Endothelial cell of umbilical vein (primary cell): Measurements from ENCODE around the gene KLHL41. TPM values are rescaled to one million over a fixed set of nuclear protein-coding genes. Genes with fewer than 3 reads are reported as not detected.

ENCODE experiments used
- BruUV-seq: library from RNA; stranded (reverse); fragments of 400-500 nt; replicated peaks from 2 replicates; lab custom pipeline; 2021; lab: Mats Ljungman, UMichigan
- CTCF ChIA-PET: fragments of 300-600, 350-600 bp; sonication (Branson Sonifier 250); formaldehyde crosslinking; loops from one replicate; lab custom pipeline; 2021; ENCODE audit warnings: antibody characterized with exemption, inconsistent platforms; lab: Charles Lee
- POLR2A ChIA-PET: fragments of 300-600, 350-600 bp; sonication (Branson Sonifier 250); formaldehyde crosslinking; loops from one replicate; lab custom pipeline; 2021; ENCODE audit warnings: antibody characterized with exemption, inconsistent platforms; lab: Charles Lee
- DNase-seq: peaks from one replicate; pipeline ENCODE4 v3.0.0-alpha.2; 2011; ENCODE audit warnings: low read depth, low spot score
- FAIRE-seq: peaks from 2 replicates; lab custom pipeline; 2011; peaks lifted over from hg19 to GRCh38; lab: Jason Lieb, UNC
- H2AFZ ChIP-seq: 2 replicates; pipeline ENCODE4 v1.6.0; 2012; ENCODE audit warnings: low read depth, low read length, control low read depth, inconsistent platforms
- H3K27ac ChIP-seq: 2 replicates; pipeline ENCODE4 v1.5.1; 2011; ENCODE audit warnings: low read depth, mild to moderate bottlenecking, control low read depth, low read length, moderate library complexity; ENCODE audit not compliant: insufficient read depth
- H3K27me3 ChIP-seq, 2 experiments: 2 replicates each; pipeline versions ENCODE4 v1.6.0 to v1.6.1; 2011; ENCODE audit warnings: low read length in 2 of 2, mixed read lengths in 1 of 2; ENCODE audit not compliant: control insufficient read depth in 2 of 2, insufficient read depth in 2 of 2
- H3K36me3 ChIP-seq, 2 experiments: 2 replicates in 1 of 2; 3 replicates in 1 of 2; pipeline ENCODE4 v1.5.1; 2011; ENCODE audit warnings: low read length in 2 of 2, mild to moderate bottlenecking in 1 of 2, moderate library complexity in 1 of 2; ENCODE audit not compliant: control insufficient read depth in 2 of 2, insufficient read depth in 2 of 2; ENCODE audit errors: extremely low read depth in 1 of 2
- H3K4me1 ChIP-seq: 3 replicates; pipeline ENCODE4 v1.5.1; 2011; ENCODE audit warnings: mild to moderate bottlenecking, low read length; ENCODE audit not compliant: control insufficient read depth, insufficient read depth; ENCODE audit errors: extremely low read depth
- H3K4me2 ChIP-seq: 2 replicates; pipeline ENCODE4 v1.6.1; 2011; ENCODE audit warnings: low read length, control low read depth, mixed read lengths; ENCODE audit not compliant: insufficient read depth
- H3K4me3 ChIP-seq, 3 experiments: fragments of 200-600 bp in 1 of 3; sonication (generic), shearing (Covaris generic) in 1 of 3; replicated peaks in 1 of 3; 2 replicates each; pipeline ENCODE4 v1.5.1; 2011 to 2016; ENCODE audit warnings: control low read depth in 3 of 3, low read length in 3 of 3, mild to moderate bottlenecking in 2 of 3, inconsistent platforms in 1 of 3, low read depth in 1 of 3, moderate library complexity in 1 of 3; ENCODE audit not compliant: insufficient read depth in 1 of 3
- H3K79me2 ChIP-seq: 2 replicates; pipeline ENCODE4 v1.6.0; 2012; ENCODE audit warnings: low read length, inconsistent platforms; ENCODE audit not compliant: control insufficient read depth, insufficient read depth
- H3K9ac ChIP-seq: replicated peaks from 2 replicates; pipeline ENCODE3; 2011; ENCODE audit warnings: low read length, control low read depth; ENCODE audit not compliant: insufficient read depth; ENCODE audit errors: extremely low read depth
- H3K9me1 ChIP-seq: replicated peaks from 3 replicates; pipeline ENCODE4 v1.6.0; 2011; ENCODE audit warnings: mild to moderate bottlenecking, low read length; ENCODE audit not compliant: control insufficient read depth, insufficient read depth; ENCODE audit errors: extremely low read depth
- H3K9me3 ChIP-seq: replicated peaks from 2 replicates; pipeline ENCODE4 v1.5.1; 2012; ENCODE audit warnings: low read length, inconsistent platforms; ENCODE audit not compliant: control insufficient read depth, insufficient read depth
- H4K20me1 ChIP-seq: replicated peaks from 2 replicates; pipeline ENCODE3; 2011; ENCODE audit warnings: mild to moderate bottlenecking, low read length; ENCODE audit not compliant: control insufficient read depth, insufficient read depth; ENCODE audit errors: extremely low read depth
- CTCF ChIP-seq, 2 donors: IDR thresholded peaks; 1 replicate in 1 of 2; 2 replicates in 1 of 2; pipeline ENCODE4 v1.5.1; 2011; ENCODE audit warnings: low read length in 2 of 2, mild to moderate bottlenecking in 2 of 2, moderate library complexity in 2 of 2, control low read depth in 1 of 2, inconsistent platforms in 1 of 2, low read depth in 1 of 2; ENCODE audit not compliant: insufficient read depth in 1 of 2; ENCODE audit errors: extremely low read depth in 1 of 2
- EZH2 ChIP-seq: IDR thresholded peaks from 2 replicates; pipeline ENCODE4 v1.6.1; 2012; ENCODE audit warnings: borderline replicate concordance, low read depth, mild to moderate bottlenecking, moderate library complexity, low read length, inconsistent platforms; ENCODE audit not compliant: severe bottlenecking
- FOS ChIP-seq: IDR thresholded peaks from 2 replicates; pipeline ENCODE4 v1.6.1; 2011; ENCODE audit warnings: mild to moderate bottlenecking, low read length, moderate library complexity, borderline replicate concordance; ENCODE audit not compliant: insufficient read depth
- GATA2 ChIP-seq: IDR thresholded peaks from 2 replicates; pipeline ENCODE4 v1.7.0; 2011; ENCODE audit warnings: low read depth, mild to moderate bottlenecking, moderate library complexity, mixed read lengths, low read length; ENCODE audit not compliant: insufficient read length, insufficient read depth
- JUN ChIP-seq: IDR thresholded peaks from 2 replicates; pipeline ENCODE4 v1.6.1; 2011; ENCODE audit warnings: borderline replicate concordance, low read depth; ENCODE audit not compliant: insufficient read length, insufficient read depth
- MAX ChIP-seq: IDR thresholded peaks from 2 replicates; pipeline ENCODE4 v1.6.1; 2011; ENCODE audit not compliant: insufficient read depth, insufficient read length
- MYC ChIP-seq: IDR thresholded peaks from one replicate; pipeline ENCODE4 v1.6.1; 2011; ENCODE audit warnings: mild to moderate bottlenecking, low read depth, low read length
- POLR2A ChIP-seq: IDR thresholded peaks from 2 replicates; pipeline ENCODE4 v1.6.1; 2012; ENCODE audit warnings: low read depth, mild to moderate bottlenecking, control low read depth, low read length
- POLR2AphosphoS5 ChIP-seq: IDR thresholded peaks from 2 replicates; pipeline ENCODE4 v1.6.1; 2012; ENCODE audit warnings: low read depth, mild to moderate bottlenecking, control low read depth, low read length, moderate library complexity; ENCODE audit not compliant: insufficient read depth
- dilution Hi-C: fragments of 300-500 bp; cut with MboI; formaldehyde crosslinking; loops from one replicate; pipeline ENCODE4 v1.15.0; 2019; ENCODE audit warnings: low sequenced_read_pairs; ENCODE audit not compliant: extremely low pct_ligation_motif_present
- intact Hi-C: fragments of 100-400 bp; cut with micrococcal nuclease; formaldehyde crosslinking; loops from one replicate; pipeline ENCODE4 v1.10.0; 2022
- polyA plus RNA-seq, 4 experiments: library from polyadenylated mRNA; depleted of rRNA in 3 of 4; stranded (reverse) in 3 of 4; unstranded in 1 of 4; fragments of >200 nt; gene quantifications; 2 replicates each; pipeline versions ENCODE4 v1.2.1 to v1.2.3, GENCODE V29; 2011 to 2012; ENCODE audit warnings: missing spikeins in 1 of 4
- total RNA-seq: library from RNA; stranded (reverse); gene quantifications from 2 replicates; pipeline ENCODE4 v1.2.3, GENCODE V29; 2021

KLHL41 gene
- total and polyA plus RNA-seq, 2 donors (not counting 3 experiments of a cell fraction or from before 2014, with no cell fraction given) = 0.08 to 0.73 TPM

GRCh38 chr2:169485650-169486138 lies 23.8 kb upstream of the KLHL41 start:
- peaks cover 0 to 6% of the 10 kb centered on the region in 2 experiments for H3K36me3 ChIP-seq
- no peaks in the 10 kb centered on the region for H3K27me3 ChIP-seq
- no peak overlapping the region for H3K27ac ChIP-seq
- H2AFZ ChIP-seq = no peak overlapping the region
- POLR2A ChIA-PET = no interaction called here
- no TSS peak for BruUV-seq
- no peaks in the 10 kb centered on the region for H4K20me1 ChIP-seq
- FAIRE-seq (no peak), DNase-seq (no peak)
- H3K9me3 ChIP-seq = no peaks in the 10 kb centered on the region
- H3K4me2 ChIP-seq = no peak overlapping the region
- H3K9ac ChIP-seq = no peak overlapping the region
- no peaks in the 10 kb centered on the region for H3K4me1 ChIP-seq
- no peak for TF ChIP-seq POLR2A
- TF ChIP-seq GATA2 = no peak
- intact Hi-C loops (no loop called here), dilution Hi-C loops (no loop called here)
- H3K9me1 ChIP-seq = no peaks in the 10 kb centered on the region
- CTCF ChIA-PET = interaction anchor here (1.2 kb wide), 1 partner anchor 14 kb away, joined by 3 read pairs; no protein-coding TSS in a partner anchor
- no peak overlapping the region for H3K4me3 ChIP-seq
- H3K79me2 ChIP-seq = no peaks in the 10 kb centered on the region

- TF ChIP-seq POLR2A (no peak), GATA2 (no peak), POLR2AphosphoS5 (no peak), MAX (no peak), JUN (no peak), FOS (no peak), MYC (no peak), EZH2 (no peak), CTCF (IDR thresholded peaks at IDR 0.05; ENCODE audit: extremely low read depth in 1 of 2, insufficient read depth in 1 of 2, low read depth in 1 of 2, low read length in 2 of 2) (no peak)
- Histone ChIP-seq H3K4me2 (no peak overlapping the region), H3K27ac (no peak overlapping the region), H3K4me1 (no peaks in the 10 kb centered on the region), H3K4me3 (no peak overlapping the region), H3K27me3 (no peaks in the 10 kb centered on the region), H4K20me1 (no peaks in the 10 kb centered on the region), H3K36me3 (peaks cover 0 to 6% of the 10 kb centered on the region in 2 experiments), H3K9me1 (no peaks in the 10 kb centered on the region), H3K9ac (no peak overlapping the region), H3K9me3 (no peaks in the 10 kb centered on the region), H2AFZ (no peak overlapping the region), H3K79me2 (no peaks in the 10 kb centered on the region)
- BruUV-seq = no TSS peak
- no peak for DNase-seq
- dilution Hi-C loops (no loop called here), intact Hi-C loops (no loop called here)
- no peak for FAIRE-seq
- POLR2A ChIA-PET = no interaction called here
- CTCF ChIA-PET = interaction anchor here (1.5 kb wide), 1 partner anchor 38 kb away, joined by 3 read pairs; no protein-coding TSS in a partner anchor
Observed at GRCh38 chr2:169486487-169486886, 23.0 kb upstream of the KLHL41 start.
